ENCODE measurements around the gene SP140.

DNA sequence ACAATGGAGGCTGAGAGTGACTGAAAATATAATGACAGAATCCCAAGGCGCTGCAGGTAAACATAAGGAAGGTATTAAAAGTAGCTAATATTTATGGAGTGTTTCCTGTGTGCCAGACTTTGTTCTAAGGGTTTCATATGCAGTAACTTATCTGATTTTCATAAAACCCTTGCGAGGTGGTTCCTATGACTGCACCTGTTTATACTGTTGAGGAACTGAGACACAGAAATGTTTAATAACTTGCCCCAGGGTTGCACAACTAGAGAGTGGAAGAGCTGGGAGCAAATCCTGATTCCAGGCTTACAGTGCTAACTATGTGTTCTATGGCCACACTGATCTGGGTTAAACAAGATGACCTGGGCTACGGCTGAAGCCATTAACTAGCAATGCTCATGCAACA lies 8.1 kb upstream of the SP140 start:
- TF ChIP-seq, protein P1, sequence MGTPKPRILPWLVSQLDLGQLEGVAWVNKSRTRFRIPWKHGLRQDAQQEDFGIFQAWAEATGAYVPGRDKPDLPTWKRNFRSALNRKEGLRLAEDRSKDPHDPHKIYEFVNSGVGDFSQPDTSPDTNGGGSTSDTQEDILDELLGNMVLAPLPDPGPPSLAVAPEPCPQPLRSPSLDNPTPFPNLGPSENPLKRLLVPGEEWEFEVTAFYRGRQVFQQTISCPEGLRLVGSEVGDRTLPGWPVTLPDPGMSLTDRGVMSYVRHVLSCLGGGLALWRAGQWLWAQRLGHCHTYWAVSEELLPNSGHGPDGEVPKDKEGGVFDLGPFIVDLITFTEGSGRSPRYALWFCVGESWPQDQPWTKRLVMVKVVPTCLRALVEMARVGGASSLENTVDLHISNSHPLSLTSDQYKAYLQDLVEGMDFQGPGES (IDR thresholded peaks at IDR 0.05): no peak
- TF ChIP-seq ZNF274 (IDR thresholded peaks at IDR 0.05; ENCODE audit: insufficient read depth, insufficient read length) (no peak), MYC (IDR thresholded peaks at IDR 0.05; ENCODE audit: insufficient read depth, insufficient read length, insufficient replicate concordance, low read length, severe bottlenecking) (no peak), TBL1XR1 (IDR thresholded peaks at IDR 0.05; ENCODE audit: low read depth, low read length) (no peak), POLR2A (IDR thresholded peaks at IDR 0.05; ENCODE audit: low read depth, low read length) (no peak), JUNB (IDR thresholded peaks at IDR 0.05) (no peak)
- TF ChIP-seq, protein P2, sequence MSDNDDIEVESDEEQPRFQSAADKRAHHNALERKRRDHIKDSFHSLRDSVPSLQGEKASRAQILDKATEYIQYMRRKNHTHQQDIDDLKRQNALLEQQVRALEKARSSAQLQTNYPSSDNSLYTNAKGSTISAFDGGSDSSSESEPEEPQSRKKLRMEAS (IDR thresholded peaks at IDR 0.05; ENCODE audit: low read depth, low read length): no peak

All from GM12878 (cell line).